HEK293T (cell line): ENCODE results near the gene BICD1.

Source experiments
- ARNT ChIP-seq: fragments of 450-650 bp; IDR thresholded peaks from 2 replicates; pipeline ENCODE4 v1.6.1; 2017; ENCODE audit warnings: mild to moderate bottlenecking
- BHLHE40 ChIP-seq: fragments of 450-650 bp; IDR thresholded peaks from 2 replicates; pipeline ENCODE4 v1.6.1; 2016; ENCODE audit warnings: mild to moderate bottlenecking, moderate library complexity, borderline replicate concordance
- CTBP1 ChIP-seq: fragments of 450-650 bp; IDR thresholded peaks from 2 replicates; pipeline ENCODE4 v1.6.1; 2016; ENCODE audit warnings: borderline replicate concordance
- ELF4 ChIP-seq: fragments of 450-650 bp; IDR thresholded peaks from 2 replicates; pipeline ENCODE4 v1.6.1; 2017; ENCODE audit warnings: antibody characterized with exemption
- FOXA1 ChIP-seq: fragments of 450-650 bp; IDR thresholded peaks from 2 replicates; pipeline ENCODE4 v1.6.1; 2016; ENCODE audit warnings: mild to moderate bottlenecking
- FOXK2 ChIP-seq: fragments of 450-650 bp; IDR thresholded peaks from 2 replicates; pipeline ENCODE4 v1.6.1; 2016; ENCODE audit warnings: mild to moderate bottlenecking
- FOXM1 ChIP-seq: fragments of 450-650 bp; IDR thresholded peaks from 2 replicates; pipeline ENCODE4 v1.6.1; 2017; ENCODE audit warnings: mild to moderate bottlenecking, borderline replicate concordance
- LEF1 ChIP-seq: fragments of 450-650 bp; IDR thresholded peaks from 2 replicates; pipeline ENCODE4 v1.6.1; 2017; ENCODE audit warnings: mild to moderate bottlenecking, borderline replicate concordance
- NFRKB ChIP-seq: fragments of 450-650 bp; IDR thresholded peaks from 2 replicates; pipeline ENCODE4 v1.6.1; 2016; ENCODE audit warnings: mild to moderate bottlenecking, moderate library complexity
- SUZ12 ChIP-seq: fragments of 450-650 bp; IDR thresholded peaks from 2 replicates; pipeline ENCODE4 v1.6.1; 2016; ENCODE audit warnings: mild to moderate bottlenecking

DNA sequence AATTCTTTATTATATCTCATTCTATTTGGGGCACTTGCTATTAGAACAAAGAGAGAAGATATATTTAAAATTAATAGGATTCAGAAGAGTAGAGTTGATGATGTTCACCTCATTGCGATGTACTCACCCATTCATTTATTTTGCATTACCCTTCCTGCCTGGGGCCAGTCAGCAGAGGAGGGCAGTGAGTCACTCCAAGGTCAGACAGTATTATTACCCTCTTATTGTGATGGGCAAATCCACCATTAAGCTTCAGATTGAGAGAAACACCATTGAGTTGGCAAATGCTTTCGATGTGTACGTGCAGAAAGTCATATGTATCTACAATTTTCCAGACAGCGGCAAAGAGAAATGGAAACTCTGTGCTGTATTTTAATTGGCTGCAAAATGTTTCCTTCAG, 134.2 kb downstream of the BICD1 start:
- TF ChIP-seq SUZ12 (no peak), FOXA1 (no peak), FOXM1 (no peak), CTBP1 (no peak), FOXK2 (no peak), ELF4 (no peak), NFRKB (no peak), BHLHE40 (no peak), ARNT (no peak), LEF1 (no peak)
